Medulla oblongata (tissue), 1 donor: Measurements from ENCODE around the gene ARMS2.
A peak's percentile ranks its signal among the peaks of the same experiment; 100 is the strongest.

Experiments
- DNase-seq: peaks from one replicate; pipeline ENCODE4 v3.0.0-alpha.2; 2015; ENCODE audit errors: extremely low spot score

Gene ARMS2

GRCh38 chr10:122469848-122470247 lies 15.4 kb downstream of the ARMS2 start:
- no peak for DNase-seq

- no peak for DNase-seq
These were observed 17.2 kb downstream of the ARMS2 start for GRCh38 chr10:122471531-122472177.

DNA sequence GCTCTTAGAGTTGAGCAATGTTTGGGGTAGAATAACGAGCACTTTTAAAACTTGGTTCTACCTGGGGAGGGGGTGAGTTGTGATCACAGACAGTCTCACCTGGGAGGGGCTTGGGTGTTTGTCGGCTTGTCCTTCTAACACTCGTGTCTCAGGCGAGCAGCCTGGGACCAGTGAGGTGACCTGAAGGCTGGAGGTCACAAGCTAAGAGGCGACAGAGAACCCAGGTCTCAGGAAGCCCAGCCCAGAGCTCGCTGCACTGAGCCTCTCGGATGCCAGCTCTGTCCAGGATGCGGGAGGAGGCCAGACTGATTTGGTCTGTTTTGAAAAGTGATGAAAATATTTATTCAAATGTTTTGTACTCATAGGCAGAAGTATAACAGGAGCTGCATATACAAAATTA lies 18.7 kb downstream of the ARMS2 start:
- no peak for DNase-seq

GRCh38 chr10:122474131-122474818 lies 19.8 kb downstream of the ARMS2 start:
- DNase-seq = peak; percentile 75

- DNase-seq = peak; percentile 81
These were observed 20.6 kb downstream of the ARMS2 start for GRCh38 chr10:122475100-122475499.

DNA sequence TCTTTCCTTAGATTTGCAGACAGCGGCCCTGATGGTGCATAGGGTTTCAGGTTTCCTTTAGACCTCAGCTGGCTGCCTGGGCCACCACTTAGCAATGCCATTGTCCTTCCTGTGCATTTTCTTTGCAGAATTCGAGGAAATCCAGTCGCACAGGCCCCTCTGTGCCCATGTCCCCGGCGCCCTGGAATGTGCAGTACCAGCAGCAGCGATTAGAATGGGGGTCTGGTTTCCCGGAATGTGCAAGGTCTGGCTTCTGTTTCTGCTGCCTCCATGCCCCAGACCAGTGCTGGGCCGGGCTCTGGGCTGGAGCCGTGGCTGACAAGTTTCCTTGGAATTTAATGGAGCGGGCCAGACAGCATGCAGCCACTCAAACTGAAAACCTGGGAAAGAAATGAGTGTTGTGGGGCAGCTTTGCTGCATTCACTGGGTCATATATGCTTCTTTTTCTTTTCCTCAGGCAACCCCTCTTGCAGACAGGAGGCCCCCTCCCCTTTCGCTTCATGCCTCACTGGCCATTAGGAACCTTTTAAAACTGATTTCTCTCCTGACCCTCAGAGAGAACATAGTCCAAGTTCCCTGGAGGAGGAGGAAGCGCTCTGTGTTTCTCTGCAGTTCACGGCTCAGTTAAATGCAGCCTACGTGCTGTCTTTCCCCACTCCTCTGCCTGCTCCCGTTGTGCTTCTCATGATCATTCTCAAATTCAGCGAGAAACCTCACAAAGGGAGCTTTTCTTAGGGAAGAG lies 21.3 kb downstream of the ARMS2 start:
- no peak for DNase-seq

DNA sequence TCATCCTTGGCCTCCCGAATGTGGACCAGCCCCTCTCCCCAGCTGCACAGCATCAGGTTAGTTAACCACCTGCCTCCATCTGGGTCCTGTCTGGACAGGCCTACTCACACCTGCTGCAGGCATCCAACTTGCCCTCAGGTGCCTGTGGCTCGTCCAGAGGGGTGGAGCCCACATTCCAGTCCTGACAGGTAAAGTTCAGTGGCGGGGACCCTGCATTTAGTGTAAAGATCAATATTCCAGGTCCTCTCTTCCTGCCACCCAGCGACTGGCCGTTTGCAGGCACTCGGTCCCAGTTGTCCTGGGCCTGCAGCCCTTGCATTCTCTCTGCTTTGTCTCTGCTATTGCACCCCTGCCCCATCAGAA lies 21.9 kb downstream of the ARMS2 start:
- DNase-seq = no peak

- no peak for DNase-seq
These were observed 23.0 kb downstream of the ARMS2 start for GRCh38 chr10:122477436-122477835.

- DNase-seq = peak; percentile 63
These were observed 24.5 kb downstream of the ARMS2 start for GRCh38 chr10:122478971-122479370.

- DNase-seq = no peak
These were observed 25.8 kb downstream of the ARMS2 start for GRCh38 chr10:122480146-122480833.

- DNase-seq = no peak
These were observed 27.0 kb downstream of the ARMS2 start for GRCh38 chr10:122481296-122482056.

- no peak for DNase-seq
These were observed 30.0 kb downstream of the ARMS2 start for GRCh38 chr10:122484276-122485060.

DNA sequence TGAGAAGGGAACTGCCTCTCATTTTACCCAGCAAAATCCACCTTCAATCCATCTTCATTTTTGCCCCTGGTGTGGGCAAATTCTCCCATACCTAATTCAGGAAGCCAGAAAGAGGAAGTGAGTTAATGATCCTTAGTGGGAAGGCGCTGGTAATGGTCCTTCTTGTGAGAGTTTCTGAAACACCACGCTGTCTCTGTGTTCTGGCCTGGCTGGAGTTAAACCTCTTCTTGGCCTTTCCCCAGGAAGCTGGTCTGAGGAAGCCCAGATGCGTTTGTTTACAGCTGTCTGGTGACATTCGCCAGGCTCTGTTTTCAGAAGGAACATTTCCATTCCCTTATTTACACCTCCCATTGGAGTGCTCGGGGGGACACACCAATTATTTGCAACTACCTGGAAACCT lies 31.2 kb downstream of the ARMS2 start:
- peak; percentile 77 for DNase-seq

GRCh38 chr10:122486406-122487080 lies 32.1 kb downstream of the ARMS2 start:
- peak; percentile 30 for DNase-seq

- DNase-seq = peak; percentile 48
These were observed 32.8 kb downstream of the ARMS2 start for GRCh38 chr10:122487174-122487765.

GRCh38 chr10:122490268-122490667 lies 35.8 kb downstream of the ARMS2 start:
- no peak for DNase-seq

GRCh38 chr10:122490786-122491680 lies 36.6 kb downstream of the ARMS2 start:
- no peak for DNase-seq

GRCh38 chr10:122492006-122492405 lies 37.6 kb downstream of the ARMS2 start:
- no peak for DNase-seq

GRCh38 chr10:122492999-122493481 lies 38.6 kb downstream of the ARMS2 start:
- DNase-seq = peak; percentile 75
